Esophagus squamous epithelium (tissue), 5 donors: Measurements from ENCODE around the gene SIGLEC9. TPM values are rescaled to one million over a fixed set of nuclear protein-coding genes. Genes with fewer than 3 reads are reported as not detected.

Experiments
- DNase-seq: peaks from one replicate; lab custom pipeline; 2025; lab: John Stamatoyannopoulos, UW
- H3K27ac ChIP-seq, 4 donors: fragments of 200-600 bp; sonication (generic); one replicate each; pipeline ENCODE4 v1.5.1; 2016 to 2019; ENCODE audit warnings: mild to moderate bottlenecking in 1 of 4
- H3K27me3 ChIP-seq, 4 donors: fragments of 200-600 bp; sonication (generic); 1 replicate in 3 of 4; 2 replicates in 1 of 4; pipeline versions ENCODE4 v1.5.1 to v1.6.0; 2017 to 2021; ENCODE audit warnings: antibody characterized with exemption in 1 of 4
- H3K36me3 ChIP-seq, 3 donors: fragments of 200-600 bp; sonication (generic); one replicate each; pipeline ENCODE4 v1.5.1; 2016 to 2019
- H3K4me1 ChIP-seq, 3 donors: fragments of 200-600 bp; sonication (generic); one replicate each; pipeline ENCODE4 v1.5.1; 2017 to 2019
- H3K4me3 ChIP-seq, 4 donors: fragments of 200-600 bp; sonication (generic); 1 replicate in 3 of 4; 2 replicates in 1 of 4; pipeline ENCODE4 v1.5.1; 2016 to 2019; ENCODE audit warnings: mild to moderate bottlenecking in 2 of 4, moderate library complexity in 1 of 4
- H3K9me3 ChIP-seq, 3 donors: fragments of 200-600 bp; sonication (generic); one replicate each; pipeline ENCODE4 v1.5.1; 2016 to 2019
- POLR2A ChIP-seq, 4 donors: fragments of 450-650 bp; IDR thresholded peaks; one replicate each; pipeline ENCODE4 v1.6.1; 2017; ENCODE audit warnings: antibody characterized with exemption in 4 of 4, mild to moderate bottlenecking in 4 of 4, moderate library complexity in 3 of 4
- WGBS, 2 donors: methylation state at CpG; one replicate each; pipeline ENCODE4 v1.1.5; 2018; 5-methylcytosine and 5-hydroxymethylcytosine counted together
- intact Hi-C: fragments of 100-400 bp; cut with DNase I; formaldehyde crosslinking; loops from one replicate; pipeline ENCODE4 v1.15.0; 2022
- total RNA-seq, 4 donors: library from RNA; depleted of rRNA; stranded (reverse); fragments of >200 nt; gene quantifications; one replicate each; pipeline ENCODE4 v1.1.0, GENCODE V29; 2016
- TF ChIP-seq, protein P1 (sequence below), 6 experiments: fragments of 450-650 bp in 4 of 6; fragments of 200-600 bp in 2 of 6; sonication (generic) in 2 of 6; IDR thresholded peaks; one replicate each; pipeline ENCODE4 v1.5.1; 2016 to 2019; ENCODE audit warnings: antibody characterized with exemption in 6 of 6, mild to moderate bottlenecking in 4 of 6, moderate library complexity in 4 of 6
- donor health status: DM: yes; HTN: yes; CAD: no.

Gene SIGLEC9
- total RNA-seq, 4 donors from 2014 or later = 0.49 to 4.4 (median 2.4) TPM

DNA sequence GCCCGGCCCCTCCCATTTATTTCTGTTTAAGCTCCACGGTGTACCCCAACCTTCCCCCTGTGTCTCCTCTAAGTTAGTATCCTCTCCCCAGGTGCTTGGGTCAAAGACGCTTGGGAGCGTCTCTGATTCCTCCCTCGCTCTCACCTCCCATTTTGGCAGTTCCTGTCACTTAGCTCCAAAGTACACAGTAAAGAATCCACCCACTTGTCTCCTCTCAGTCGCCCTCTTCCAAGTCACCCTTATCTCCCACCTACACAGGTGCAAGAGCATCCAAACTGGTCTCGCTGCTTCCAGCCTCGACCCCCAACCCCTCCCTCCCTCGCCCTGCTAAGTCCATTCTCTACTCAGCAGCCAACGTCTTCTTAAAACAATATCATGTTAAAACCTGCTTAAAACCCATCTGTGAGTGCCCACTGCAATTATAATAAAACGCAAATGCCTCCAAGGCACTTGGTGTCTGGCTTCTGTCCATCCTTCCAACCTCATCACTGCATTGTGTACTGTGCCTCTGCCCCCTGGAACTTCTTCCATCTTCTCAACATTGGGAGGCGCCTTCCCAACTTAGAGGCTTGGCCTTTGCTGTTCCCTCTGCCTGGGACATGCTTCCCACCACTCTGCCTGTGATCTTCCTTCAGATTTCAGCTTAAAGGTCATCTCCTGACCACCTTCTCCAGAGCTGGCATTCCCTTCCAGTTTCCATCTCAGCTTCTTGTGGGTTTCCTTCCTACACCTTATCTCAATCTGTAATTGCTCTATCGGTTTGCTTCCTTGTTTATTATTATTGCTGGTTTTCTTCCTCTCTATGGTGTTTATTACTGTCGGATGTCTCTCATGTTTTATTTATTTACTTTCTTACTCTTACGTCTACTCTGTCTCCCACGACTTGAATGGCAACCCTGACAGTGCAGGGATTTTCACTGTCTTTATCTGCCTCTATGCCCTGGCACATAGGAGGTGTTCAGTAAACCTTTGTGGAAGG, 32.5 kb upstream of the SIGLEC9 start:
- Histone ChIP-seq H3K27ac (peak overlapping the region in 2 of 4 donors; percentile 59 to 70), H3K4me3 (no peak overlapping the region), H3K27me3 (no peaks in the 10 kb centered on the region), H3K9me3 (no peaks in the 10 kb centered on the region), H3K36me3 (peaks cover 0 to under 1% (median 0%) of the 10 kb centered on the region in 3 donors), H3K4me1 (peaks cover 6 to 45% (median 9%) of the 10 kb centered on the region in 3 donors)
- TF ChIP-seq, protein P1, sequence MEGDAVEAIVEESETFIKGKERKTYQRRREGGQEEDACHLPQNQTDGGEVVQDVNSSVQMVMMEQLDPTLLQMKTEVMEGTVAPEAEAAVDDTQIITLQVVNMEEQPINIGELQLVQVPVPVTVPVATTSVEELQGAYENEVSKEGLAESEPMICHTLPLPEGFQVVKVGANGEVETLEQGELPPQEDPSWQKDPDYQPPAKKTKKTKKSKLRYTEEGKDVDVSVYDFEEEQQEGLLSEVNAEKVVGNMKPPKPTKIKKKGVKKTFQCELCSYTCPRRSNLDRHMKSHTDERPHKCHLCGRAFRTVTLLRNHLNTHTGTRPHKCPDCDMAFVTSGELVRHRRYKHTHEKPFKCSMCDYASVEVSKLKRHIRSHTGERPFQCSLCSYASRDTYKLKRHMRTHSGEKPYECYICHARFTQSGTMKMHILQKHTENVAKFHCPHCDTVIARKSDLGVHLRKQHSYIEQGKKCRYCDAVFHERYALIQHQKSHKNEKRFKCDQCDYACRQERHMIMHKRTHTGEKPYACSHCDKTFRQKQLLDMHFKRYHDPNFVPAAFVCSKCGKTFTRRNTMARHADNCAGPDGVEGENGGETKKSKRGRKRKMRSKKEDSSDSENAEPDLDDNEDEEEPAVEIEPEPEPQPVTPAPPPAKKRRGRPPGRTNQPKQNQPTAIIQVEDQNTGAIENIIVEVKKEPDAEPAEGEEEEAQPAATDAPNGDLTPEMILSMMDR (IDR thresholded peaks at IDR 0.05) = no peak
- no peak for TF ChIP-seq POLR2A (IDR thresholded peaks at IDR 0.05)
- intact Hi-C loops = loop anchor here (5.0 kb wide), 1 partner anchor 70 kb away; no protein-coding TSS in a partner anchor
- 41 to 43% methylated on average over 16 of the region's 16 CpGs for WGBS, 2 donors
- DNase-seq = no peak

DNA sequence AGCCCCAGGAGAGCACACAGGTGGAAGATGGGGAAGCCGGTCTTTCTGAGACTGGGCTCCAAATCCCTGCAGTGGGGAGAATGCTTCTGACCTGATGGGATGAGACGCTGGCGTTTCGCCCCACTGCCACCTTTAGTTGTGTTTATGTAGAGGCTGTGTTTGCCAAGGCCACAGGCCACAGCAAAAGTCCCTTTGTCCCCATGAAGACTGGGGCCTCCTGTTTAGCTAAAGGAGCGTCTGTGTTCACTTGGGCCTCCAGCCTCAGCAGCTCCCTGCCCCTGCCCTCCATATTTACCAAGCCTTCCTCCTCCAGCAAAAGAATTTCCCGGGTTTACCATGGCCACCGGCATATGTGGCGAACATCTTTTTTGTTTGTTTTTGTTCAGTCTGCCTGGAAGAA, 31.6 kb upstream of the SIGLEC9 start:
- DNase-seq = no peak
- Histone ChIP-seq H3K36me3 (peaks cover 0 to 9% (median 0%) of the 10 kb centered on the region in 3 donors), H3K4me3 (no peak overlapping the region), H3K9me3 (no peaks in the 10 kb centered on the region), H3K4me1 (peaks cover 7 to 51% (median 9%) of the 10 kb centered on the region in 3 donors), H3K27me3 (no peaks in the 10 kb centered on the region), H3K27ac (peak overlapping the region in 3 of 4 donors; percentile 28 to 70 (median 59))
- intact Hi-C loops = loop anchor here (5.0 kb wide), 1 partner anchor 71 kb away; no protein-coding TSS in a partner anchor
- 51 to 61% methylated on average over 4 to 6 of the region's 8 CpGs for WGBS, 2 donors
- TF ChIP-seq POLR2A (IDR thresholded peaks at IDR 0.05) = no peak
- TF ChIP-seq, protein P1 (IDR thresholded peaks at IDR 0.05) = no peak

DNA sequence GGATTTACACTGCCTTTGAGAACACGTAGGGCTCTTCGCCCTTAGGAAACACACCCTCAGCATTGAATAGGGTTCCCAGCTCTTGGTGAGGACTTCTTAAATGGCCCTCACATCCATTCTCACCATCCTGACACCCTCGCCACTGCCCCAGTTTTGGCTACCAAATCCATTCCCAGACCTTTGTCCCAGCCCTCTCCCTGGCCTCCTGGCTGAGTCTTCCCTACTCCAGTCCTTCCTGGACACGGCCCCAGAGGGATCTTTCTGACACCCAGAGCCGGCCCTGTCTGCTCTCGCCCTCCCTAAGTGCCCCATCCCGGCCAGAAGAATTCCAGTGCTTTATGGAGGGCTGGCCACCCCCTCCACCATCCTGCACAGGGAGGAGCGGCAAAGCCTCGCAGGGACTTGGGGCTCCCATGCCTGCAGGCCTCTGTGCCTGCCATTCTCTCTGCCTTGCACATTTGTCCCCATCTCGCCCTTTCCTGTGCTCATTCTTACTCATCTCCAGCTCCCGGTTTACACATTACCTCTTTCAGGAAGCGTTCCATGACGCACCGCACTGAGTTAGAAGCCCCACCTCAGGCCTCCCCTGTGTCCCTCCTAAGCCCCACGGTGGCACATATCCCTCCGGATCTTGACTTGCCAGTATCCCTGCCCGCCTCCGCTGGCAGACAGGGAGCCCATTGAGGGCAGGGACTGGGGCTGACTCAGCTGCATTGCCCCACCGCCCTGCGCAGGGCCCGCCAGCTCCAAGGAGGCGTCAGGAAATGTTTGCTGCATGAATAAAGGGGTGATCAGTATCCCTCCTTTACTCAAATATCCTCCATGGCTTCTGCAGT, 31.0 kb upstream of the SIGLEC9 start:
- no peaks in the 10 kb centered on the region for H3K9me3 ChIP-seq
- peak overlapping the region in 3 of 4 donors; percentile 28 to 70 (median 59) for H3K27ac ChIP-seq
- no peak overlapping the region for H3K4me3 ChIP-seq
- H3K27me3 ChIP-seq = no peaks in the 10 kb centered on the region
- H3K36me3 ChIP-seq = peaks cover 0 to 15% (median 0%) of the 10 kb centered on the region in 3 donors
- intact Hi-C loops = loop anchor here (5.0 kb wide), 1 partner anchor 71 kb away; no protein-coding TSS in a partner anchor
- DNase-seq = no peak
- TF ChIP-seq POLR2A (IDR thresholded peaks at IDR 0.05) = no peak
- TF ChIP-seq, protein P1 (IDR thresholded peaks at IDR 0.05) = no peak
- H3K4me1 ChIP-seq = peaks cover 7 to 51% (median 9%) of the 10 kb centered on the region in 3 donors
- WGBS, 2 donors = 49 to 74% methylated on average over 18 to 20 of the region's 22 CpGs

DNA sequence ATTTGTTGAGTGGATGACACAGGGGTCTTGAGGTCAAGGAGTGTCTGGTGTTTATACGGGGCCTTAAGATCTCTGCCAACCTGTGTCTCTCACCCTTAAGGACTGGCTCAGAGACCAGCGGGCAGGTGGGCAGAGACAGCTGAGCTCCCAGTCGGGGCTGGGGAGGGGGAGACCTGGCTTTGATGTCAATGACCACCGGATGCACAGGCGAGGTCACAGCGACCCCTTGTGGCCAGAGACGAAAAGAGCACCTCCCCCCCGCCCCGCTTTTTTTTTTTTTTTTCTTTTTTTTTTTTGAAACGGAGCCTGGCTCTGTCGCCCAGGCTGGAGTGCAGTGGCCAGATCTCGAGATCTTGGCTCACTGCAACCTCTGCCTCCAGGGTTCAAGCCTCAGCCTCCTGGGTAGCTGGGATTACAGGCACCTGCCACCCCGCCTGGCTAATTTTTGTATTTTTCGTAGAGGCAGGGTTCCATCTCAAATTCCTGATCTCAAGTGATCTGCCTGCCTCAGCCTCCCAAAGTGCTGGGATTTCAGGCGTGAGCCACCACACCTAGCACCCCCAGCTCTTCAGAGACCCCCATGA, 29.9 kb upstream of the SIGLEC9 start:
- 26 to 39% methylated on average over 7 to 12 of the region's 15 CpGs for WGBS, 2 donors
- H3K27me3 ChIP-seq = no peaks in the 10 kb centered on the region
- no peak overlapping the region for H3K4me3 ChIP-seq
- H3K36me3 ChIP-seq = peaks cover 0 to 26% (median 0%) of the 10 kb centered on the region in 3 donors
- peak overlapping the region in 1 of 4 donors; percentile 59 for H3K27ac ChIP-seq
- H3K9me3 ChIP-seq = no peaks in the 10 kb centered on the region
- peaks cover 7 to 51% (median 9%) of the 10 kb centered on the region in 3 donors for H3K4me1 ChIP-seq
- DNase-seq = no peak
- intact Hi-C loops = loop anchor here (5.0 kb wide), 2 partner anchors 72 to 167 kb away; no protein-coding TSS in a partner anchor
- TF ChIP-seq, protein P1 (IDR thresholded peaks at IDR 0.05) = peak in 5 of 6 experiments; percentile 53 to 76 (median 75)
- no peak for TF ChIP-seq POLR2A (IDR thresholded peaks at IDR 0.05)
